HG03469 (cell line): ENCODE measurements around the gene KBTBD13.
"Not testable (repeated sequence)": the region's sequence is repeated elsewhere in the genome, so short reads cannot be mapped to it uniquely, and the experiment has no call there.

ENCODE experiments used
- ATAC-seq: cut with Tn5 transposase; IDR thresholded peaks from one replicate; pipeline ENCODE4 v1.9.1; 2021; ENCODE audit warnings: mild to moderate bottlenecking, moderate library complexity, moderate number of reproducible peaks; ENCODE audit not compliant: unreplicated experiment

The KBTBD13 gene

DNA sequence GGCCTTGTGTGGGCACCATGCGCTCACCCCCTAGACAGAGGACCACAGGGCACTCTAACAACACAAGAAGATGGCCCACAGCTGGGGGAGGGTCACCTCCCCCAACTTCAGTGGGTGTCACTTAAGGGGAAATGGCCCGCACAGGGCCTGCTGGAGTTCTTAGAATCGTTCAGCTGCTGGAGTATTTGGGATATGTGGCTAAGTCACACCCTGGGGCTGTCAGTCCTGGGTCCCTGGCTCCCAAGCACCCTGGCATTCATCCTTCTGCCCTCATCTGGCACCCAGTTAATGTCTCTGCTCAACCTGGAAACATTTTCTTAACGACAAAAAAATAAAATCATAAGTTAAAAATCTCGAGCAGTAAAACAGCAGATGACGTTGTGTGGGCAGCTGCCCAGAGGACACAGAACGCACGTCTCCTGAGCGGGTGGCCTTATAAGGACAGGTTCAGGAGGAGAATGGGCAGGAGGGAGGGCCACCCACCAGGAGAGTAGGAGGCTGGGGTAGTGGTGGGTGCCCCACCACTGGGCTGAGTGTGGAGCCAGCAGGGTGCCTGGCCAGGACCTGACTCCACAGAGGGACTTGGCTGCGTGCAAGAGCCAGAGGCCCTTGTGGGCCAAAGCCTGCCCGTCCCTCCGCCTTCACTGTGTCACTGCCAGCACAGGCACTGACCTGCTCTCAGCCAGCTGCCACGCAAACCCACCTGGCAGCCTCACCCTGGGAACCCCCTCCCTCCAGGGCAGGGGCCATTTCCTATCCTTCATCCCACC is 11.5 kb downstream of the KBTBD13 start:
- no peak for ATAC-seq

DNA sequence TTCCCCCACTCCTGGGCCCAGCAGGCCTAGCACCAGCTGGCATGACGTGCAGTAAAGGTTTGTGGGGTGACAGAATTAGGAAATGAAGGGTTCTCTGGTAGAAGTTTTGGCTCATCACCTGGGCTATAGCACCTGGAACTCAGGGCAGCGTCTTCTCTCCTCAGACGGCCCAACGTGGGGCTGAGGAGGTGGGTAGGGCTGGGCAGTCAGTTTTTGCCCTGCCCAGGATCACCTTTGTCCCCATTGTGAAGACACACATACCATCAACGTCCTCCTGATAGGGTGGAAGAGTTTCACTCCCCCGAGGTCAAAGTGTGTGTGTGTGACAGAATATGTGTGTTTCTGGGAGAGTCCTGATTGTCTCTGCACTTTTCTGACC is 12.1 kb downstream of the KBTBD13 start:
- no peak for ATAC-seq

- no peak for ATAC-seq
These were observed 12.8 kb downstream of the KBTBD13 start for GRCh38 chr15:65089206-65089824.

GRCh38 chr15:65091946-65092770 is 15.6 kb downstream of the KBTBD13 start:
- no peak for ATAC-seq

- ATAC-seq: no peak
These were observed 16.6 kb downstream of the KBTBD13 start for GRCh38 chr15:65092911-65093792.

DNA sequence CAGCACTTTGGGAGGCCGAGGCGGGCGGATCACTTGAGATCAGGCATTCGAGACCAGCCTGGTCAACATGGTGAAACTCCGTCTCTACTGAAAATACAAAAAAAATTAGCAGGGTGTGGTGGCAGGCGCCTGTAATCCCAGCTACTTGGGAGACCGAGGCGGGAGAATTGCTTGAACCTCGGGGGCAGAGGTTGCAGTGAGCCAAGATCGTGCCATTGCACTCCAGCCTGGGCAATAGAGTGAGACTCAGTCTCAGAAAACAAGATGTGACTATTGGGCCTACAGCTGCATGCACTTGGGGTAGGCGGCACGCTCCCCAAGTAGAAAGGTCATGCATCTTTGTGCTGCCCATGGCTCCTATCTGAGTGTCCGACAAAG is 17.2 kb downstream of the KBTBD13 start:
- ATAC-seq: not testable (repeated sequence)

- no peak for ATAC-seq
These were observed 17.9 kb downstream of the KBTBD13 start for GRCh38 chr15:65094294-65094995.

- no peak for ATAC-seq
These were observed 18.6 kb downstream of the KBTBD13 start for GRCh38 chr15:65095011-65095746.

DNA sequence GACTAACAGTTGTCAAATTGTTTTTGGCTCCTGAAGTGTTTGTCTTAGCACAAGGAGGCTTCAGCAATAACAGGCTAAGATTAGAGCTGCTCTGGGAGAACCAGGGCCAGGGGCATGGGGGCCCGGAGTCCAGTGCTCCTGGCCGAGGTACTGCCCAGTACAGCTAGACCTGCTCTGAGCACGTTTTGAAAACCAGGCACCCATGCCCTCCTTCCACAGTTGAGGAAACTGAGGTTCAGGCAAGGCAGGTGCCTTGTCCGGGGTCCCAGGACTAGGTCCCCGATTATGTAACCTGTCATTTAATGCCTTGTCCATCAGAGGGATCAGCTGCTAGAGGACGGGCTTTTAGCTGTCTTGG is 19.2 kb downstream of the KBTBD13 start:
- no peak for ATAC-seq

GRCh38 chr15:65096481-65097385 is 20.2 kb downstream of the KBTBD13 start:
- no peak for ATAC-seq

DNA sequence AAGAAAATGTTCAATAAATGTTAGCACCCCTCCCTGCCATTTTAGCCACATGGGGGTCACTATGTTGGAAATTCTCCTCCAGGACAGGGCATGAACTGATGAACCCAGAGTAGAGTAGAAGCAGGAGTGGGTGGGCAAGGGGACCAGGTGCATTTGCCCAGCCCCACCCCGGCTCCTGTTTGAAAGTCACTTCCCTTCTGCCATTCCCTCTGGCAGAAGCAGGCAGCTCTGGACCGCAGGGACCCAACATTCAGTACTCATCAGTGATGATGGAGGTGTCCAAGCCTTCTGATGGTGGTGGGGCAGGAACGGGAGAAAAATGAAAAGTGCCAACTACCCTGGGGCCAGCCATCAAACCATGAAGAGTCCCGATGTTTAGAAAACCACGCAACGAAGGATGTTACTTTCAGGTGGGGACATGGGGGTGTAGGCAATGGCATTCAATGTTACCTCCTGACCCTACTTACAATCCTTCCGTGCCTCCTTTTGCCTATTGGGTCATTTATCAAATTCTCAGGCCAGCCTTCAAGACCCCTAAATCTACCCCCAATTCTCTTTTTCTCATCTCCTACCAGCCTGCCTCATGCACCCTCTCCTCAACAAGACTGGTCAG is 21.2 kb downstream of the KBTBD13 start:
- ATAC-seq: no peak

DNA sequence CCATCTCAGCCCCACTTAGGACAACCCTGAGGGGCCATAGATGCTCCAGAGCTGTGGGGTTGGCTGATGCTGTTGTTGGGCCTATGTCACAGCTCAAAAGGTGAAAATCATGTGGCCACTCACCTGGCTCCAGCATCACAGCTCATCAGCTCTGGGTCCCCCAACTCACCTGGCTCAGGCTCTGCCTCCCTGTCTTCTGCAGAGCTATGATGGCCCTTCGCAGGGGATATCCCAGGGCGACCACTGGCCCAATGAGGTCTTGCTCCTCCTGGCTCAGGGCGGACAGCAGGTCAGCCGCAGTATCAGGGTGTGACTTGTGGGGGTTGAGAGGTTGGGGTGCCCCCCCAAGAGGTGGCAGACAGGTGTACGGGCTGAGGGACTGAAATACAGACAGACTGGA is 22.8 kb downstream of the KBTBD13 start:
- ATAC-seq: no peak

DNA sequence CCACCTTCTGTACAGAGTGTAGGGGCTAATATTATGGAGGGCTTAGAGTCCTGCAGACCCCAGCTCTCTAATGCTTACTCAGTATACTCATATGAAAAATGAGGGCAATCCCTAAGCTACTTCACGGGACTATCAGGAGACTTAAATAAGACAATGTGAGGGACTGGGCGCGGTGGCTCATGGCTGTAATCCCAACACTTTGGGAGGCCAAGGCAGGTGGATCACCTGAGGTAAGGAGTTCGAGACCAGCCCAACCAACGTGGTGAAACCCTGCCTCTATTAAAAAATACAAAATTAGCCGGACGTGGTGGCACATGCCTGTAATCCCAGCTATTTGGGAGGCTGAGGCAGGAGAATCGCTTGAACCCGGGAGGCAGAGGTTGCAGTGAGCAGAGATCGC is 23.3 kb downstream of the KBTBD13 start:
- not testable (repeated sequence) for ATAC-seq

DNA sequence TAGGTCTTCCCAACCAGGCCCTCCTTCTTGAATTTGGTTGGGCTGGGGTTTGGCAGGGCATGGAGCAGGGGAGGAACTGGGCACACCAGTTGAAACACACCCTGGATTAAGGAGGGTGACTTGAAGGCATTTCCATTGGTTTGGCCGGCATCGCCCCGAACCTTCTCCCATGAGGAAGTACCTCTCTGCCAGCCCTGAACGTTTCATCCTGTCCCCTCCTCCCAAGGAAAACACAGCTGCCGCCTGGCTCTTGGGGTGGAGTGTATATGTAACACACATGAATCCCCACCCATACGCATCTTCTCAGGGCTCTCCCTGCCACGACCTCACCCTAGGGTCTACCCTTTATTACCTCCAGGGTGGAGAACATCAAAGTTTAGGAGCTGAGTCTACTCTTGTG is 23.9 kb downstream of the KBTBD13 start:
- no peak for ATAC-seq

GRCh38 chr15:65101411-65101890 is 24.9 kb downstream of the KBTBD13 start:
- ATAC-seq: no peak

DNA sequence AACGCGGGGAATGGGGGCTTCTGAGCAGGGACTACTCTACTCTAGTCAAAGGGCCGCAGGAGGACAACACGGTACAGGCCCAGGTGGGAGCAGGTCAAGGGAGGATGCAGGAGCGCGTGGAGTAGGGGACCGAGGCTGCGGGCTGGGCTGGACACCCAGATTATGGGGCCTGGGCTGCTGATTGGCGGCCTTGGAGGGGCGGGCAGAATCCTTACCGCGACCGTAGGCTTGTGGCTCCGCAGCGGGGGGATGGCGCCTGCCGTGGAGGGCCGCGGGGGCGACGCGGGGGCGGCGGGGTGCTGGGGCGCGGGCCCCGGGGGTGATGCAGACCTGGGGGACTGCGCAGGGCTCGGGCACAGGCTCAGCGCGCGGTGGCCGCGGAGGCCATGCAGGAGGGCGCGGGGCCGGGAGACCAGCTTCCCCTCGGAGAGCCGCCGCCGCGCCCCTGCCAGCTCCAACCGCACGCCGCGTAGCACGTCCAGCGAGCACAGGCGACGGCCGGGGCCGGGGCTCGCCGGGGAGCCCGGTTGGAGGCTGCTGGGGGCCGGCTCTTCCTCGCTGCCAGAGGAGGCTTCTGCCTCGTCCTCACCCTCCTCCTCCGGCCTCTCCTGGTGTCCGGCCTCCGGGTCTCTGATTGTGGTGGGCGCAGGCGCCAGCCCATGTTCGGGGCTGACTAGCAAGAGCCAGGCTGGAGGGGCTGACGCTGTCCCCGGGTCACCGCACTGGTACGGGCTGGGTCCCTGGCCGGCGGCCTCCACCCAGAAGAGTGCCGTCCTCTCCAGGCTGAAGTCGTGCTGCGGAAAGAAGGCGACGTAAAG is 25.6 kb downstream of the KBTBD13 start:
- no peak for ATAC-seq

DNA sequence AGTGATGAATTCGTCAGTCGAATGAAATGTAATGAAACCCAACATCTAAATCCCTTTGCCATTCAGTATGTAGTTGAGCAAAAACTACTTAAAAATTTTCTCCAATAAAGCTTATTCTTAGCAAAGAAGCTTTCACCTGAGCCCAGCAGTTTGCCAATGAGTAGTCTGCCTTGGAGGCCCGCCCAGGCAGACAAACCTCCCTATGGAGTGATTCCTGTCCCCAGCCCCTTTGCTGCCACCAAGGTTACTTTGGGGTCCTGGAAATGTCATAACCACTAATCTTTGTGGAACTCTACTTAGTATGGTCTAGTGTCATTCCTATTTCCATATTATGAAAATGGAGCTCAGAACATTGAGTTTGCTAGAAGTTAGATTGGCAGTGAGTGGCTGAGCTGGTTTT is 26.4 kb downstream of the KBTBD13 start:
- ATAC-seq: no peak
